ENCODE measurements around the gene ZNF660. TPM values are rescaled to one million over a fixed set of nuclear protein-coding genes. Genes with fewer than 3 reads are reported as not detected.

The ZNF660 gene
- 23.5 and 24.1 TPM in 2 replicates for total RNA-seq (2013; cell fraction: nucleolus; rRNA removed)
- 1.1 and 1.3 TPM in 2 replicates for total RNA-seq (2014; rRNA removed)
- 2.1 and 2.9 TPM in 2 replicates for total RNA-seq (2014; rRNA removed; fragmentation: Illumina TruSeq; extraction: Trizol)
- 2.4 and 2.9 TPM in 2 replicates for total RNA-seq (2021)
- polyA plus RNA-seq (2011; ENCODE audit: low read depth), result 0.76 TPM
- 1.7 and 3.2 TPM in 2 replicates for polyA plus RNA-seq (2011; rRNA removed)
- polyA plus RNA-seq (2011; cell fraction: cytosol; rRNA removed), result 0.69 and 0.75 TPM in 2 replicates
- 1.2 and 1.4 TPM in 2 replicates for polyA plus RNA-seq (2011; cell fraction: nucleus; rRNA removed)
- 1.4 and 1.5 TPM in 2 replicates for polyA plus RNA-seq (2012)
- 1.5 and 3.4 TPM in 2 replicates for polyA plus RNA-seq (2014; fragmentation: Illumina TruSeq; extraction: Trizol)
- polyA plus RNA-seq (2014; fragmentation: Nextera tagmentation; extraction: Ambion mirVana), result 1 to 10 TPM in 1 of 2 experiments, under 1 TPM in 1; 0.62 to 2.0 TPM
- polyA plus RNA-seq (2014; rRNA removed), result 0.77 and 1.5 TPM in 2 replicates
- polyA plus RNA-seq (2016; fragmentation: Nextera tagmentation; extraction: Ambion mirVana), result 1 to 10 TPM; 1.7 to 2.6 TPM
- 3.5 and 4.7 TPM in 2 replicates for polyA minus RNA-seq (2011; rRNA and poly(A)+ RNA removed)
- 1.2 and 1.6 TPM in 2 replicates for polyA minus RNA-seq (2011; cell fraction: cytosol; rRNA and poly(A)+ RNA removed)
- 2.4 and 3.8 TPM in 2 replicates for polyA minus RNA-seq (2011; cell fraction: nucleus; rRNA and poly(A)+ RNA removed)
- percentile 65 among the genes with signal in this experiment for Bru-seq, nascent RNA
- BruChase-seq, experiment 1, labeled RNA remaining after a 6-hour chase, result percentile 56 among the genes with signal in this experiment
- percentile 59 among the genes with signal in this experiment for BruChase-seq, experiment 2, labeled RNA remaining after a 2-hour chase
- long read RNA-seq, experiment 1, result 0 reads
- long read RNA-seq, experiment 2, full-length matches to known transcripts, result 5 of 8 reads
- long read RNA-seq, experiment 2, partial matches to known transcripts, result 1 of 8 reads
- long read RNA-seq, experiment 2, other reads (novel, unspliced or antisense), result 2 of 8 reads

DNA sequence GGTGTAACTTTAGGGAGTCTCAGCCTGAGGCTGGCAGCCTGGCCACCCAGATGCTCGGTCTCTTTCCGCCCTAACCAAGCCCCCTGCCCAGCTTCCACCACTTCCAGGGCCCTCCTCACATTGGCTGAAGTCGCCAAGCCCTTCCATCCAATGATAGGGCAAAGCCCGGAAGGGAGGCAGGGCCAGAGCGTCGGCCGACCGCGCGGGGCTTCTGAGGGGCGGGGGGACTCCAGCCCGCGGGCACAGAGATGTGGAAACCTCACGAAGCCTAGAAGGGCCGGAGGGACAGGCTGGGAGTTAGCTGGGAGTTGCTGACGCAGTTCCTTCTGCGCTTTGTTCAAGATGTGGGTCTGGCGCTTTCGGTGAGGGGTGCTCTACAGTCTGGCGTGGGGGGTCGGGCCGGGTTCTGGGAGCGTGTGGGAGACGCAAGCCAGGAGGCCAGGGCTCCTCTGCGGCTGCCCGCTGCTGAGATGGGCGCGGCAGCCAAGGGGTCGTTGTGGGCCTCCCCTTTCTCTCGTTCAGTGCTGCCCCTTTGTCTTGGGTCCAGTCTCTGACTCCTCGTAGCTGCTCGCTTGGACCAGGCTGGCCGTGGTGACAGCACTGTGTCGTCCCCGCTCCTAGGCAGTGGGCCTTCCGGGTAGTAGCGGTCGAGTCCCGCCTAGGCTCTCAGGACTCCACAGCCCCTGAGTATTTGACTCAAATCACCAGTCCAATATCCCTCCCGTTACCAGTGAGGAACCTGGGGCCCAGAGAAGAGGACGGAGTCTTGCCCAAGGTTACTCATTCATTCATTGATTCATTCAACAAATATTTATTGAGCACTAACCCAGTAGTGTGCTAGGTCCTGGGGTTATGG, at the start of gene ZNF660:
Gene ZNF660, plus strand, starts transcription at position 319 of the 856 bp plus-strand sequence. CDS start 9,230 bp downstream, outside the sequence.
- POLR2A ChIA-PET, result interaction anchor here (0.5 to 1.3 kb wide), 2 partner anchors 18 to 40 kb away, joined by 5 to 6 read pairs; partner anchors contain the start of gene ZNF197
- intact Hi-C loops (cut with micrococcal nuclease; ENCODE audit: unreplicated experiment), result no loop called here
- no peak for DNase-seq (ENCODE audit: low read depth, low spot score)
- TF ChIP-seq, protein P1, sequence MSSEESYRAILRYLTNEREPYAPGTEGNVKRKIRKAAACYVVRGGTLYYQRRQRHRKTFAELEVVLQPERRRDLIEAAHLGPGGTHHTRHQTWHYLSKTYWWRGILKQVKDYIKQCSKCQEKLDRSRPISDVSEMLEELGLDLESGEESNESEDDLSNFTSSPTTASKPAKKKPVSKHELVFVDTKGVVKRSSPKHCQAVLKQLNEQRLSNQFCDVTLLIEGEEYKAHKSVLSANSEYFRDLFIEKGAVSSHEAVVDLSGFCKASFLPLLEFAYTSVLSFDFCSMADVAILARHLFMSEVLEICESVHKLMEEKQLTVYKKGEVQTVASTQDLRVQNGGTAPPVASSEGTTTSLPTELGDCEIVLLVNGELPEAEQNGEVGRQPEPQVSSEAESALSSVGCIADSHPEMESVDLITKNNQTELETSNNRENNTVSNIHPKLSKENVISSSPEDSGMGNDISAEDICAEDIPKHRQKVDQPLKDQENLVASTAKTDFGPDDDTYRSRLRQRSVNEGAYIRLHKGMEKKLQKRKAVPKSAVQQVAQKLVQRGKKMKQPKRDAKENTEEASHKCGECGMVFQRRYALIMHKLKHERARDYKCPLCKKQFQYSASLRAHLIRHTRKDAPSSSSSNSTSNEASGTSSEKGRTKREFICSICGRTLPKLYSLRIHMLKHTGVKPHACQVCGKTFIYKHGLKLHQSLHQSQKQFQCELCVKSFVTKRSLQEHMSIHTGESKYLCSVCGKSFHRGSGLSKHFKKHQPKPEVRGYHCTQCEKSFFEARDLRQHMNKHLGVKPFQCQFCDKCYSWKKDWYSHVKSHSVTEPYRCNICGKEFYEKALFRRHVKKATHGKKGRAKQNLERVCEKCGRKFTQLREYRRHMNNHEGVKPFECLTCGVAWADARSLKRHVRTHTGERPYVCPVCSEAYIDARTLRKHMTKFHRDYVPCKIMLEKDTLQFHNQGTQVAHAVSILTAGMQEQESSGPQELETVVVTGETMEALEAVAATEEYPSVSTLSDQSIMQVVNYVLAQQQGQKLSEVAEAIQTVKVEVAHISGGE (CRISPR knock-in tag; IDR thresholded peaks at IDR 0.05), result no peak
- TF ChIP-seq TAF1 (IDR thresholded peaks at IDR 0.05; ENCODE audit: borderline replicate concordance, low read depth, low read length) (no peak), ZNF622 (IDR thresholded peaks at IDR 0.05) (no peak), EED (IDR thresholded peaks at IDR 0.05; ENCODE audit: low read depth) (no peak), RCOR1 (conservative IDR thresholded peaks at IDR 0.05; ENCODE audit: low read depth, low read length) (no peak), SREBF1 (IDR thresholded peaks at IDR 0.05; ENCODE audit: low read length) (no peak), TBL1XR1 (IDR thresholded peaks at IDR 0.05; ENCODE audit: low read depth, low read length) (no peak), RUNX3 (IDR thresholded peaks at IDR 0.05; ENCODE audit: low read length) (peak; percentile 14; the same call in 1 of the 2 replicates)
- TF ChIP-seq, protein P2, sequence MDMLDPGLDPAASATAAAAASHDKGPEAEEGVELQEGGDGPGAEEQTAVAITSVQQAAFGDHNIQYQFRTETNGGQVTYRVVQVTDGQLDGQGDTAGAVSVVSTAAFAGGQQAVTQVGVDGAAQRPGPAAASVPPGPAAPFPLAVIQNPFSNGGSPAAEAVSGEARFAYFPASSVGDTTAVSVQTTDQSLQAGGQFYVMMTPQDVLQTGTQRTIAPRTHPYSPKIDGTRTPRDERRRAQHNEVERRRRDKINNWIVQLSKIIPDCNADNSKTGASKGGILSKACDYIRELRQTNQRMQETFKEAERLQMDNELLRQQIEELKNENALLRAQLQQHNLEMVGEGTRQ (IDR thresholded peaks at IDR 0.05; ENCODE audit: borderline replicate concordance, low read depth, low read length), result no peak
- TF ChIP-seq, protein P3, sequence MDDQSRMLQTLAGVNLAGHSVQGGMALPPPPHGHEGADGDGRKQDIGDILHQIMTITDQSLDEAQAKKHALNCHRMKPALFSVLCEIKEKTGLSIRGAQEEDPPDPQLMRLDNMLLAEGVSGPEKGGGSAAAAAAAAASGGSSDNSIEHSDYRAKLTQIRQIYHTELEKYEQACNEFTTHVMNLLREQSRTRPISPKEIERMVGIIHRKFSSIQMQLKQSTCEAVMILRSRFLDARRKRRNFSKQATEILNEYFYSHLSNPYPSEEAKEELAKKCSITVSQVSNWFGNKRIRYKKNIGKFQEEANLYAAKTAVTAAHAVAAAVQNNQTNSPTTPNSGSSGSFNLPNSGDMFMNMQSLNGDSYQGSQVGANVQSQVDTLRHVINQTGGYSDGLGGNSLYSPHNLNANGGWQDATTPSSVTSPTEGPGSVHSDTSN (IDR thresholded peaks at IDR 0.05; ENCODE audit: insufficient replicate concordance, low read depth, low read length), result no peak
- TF ChIP-seq, protein P4, sequence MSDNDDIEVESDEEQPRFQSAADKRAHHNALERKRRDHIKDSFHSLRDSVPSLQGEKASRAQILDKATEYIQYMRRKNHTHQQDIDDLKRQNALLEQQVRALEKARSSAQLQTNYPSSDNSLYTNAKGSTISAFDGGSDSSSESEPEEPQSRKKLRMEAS (IDR thresholded peaks at IDR 0.05; ENCODE audit: low read depth, low read length), result 0 out of 2 replicates have a peak, but pooled peaks have one; percentile 58

More for the DNA sequence above, at the start of gene ZNF660:
- CTCF ChIA-PET, result interaction anchor here (0.9 to 1.1 kb wide), 2 partner anchors 76 to 88 kb away, joined by 3 to 8 read pairs; no protein-coding TSS in a partner anchor
- Histone ChIP-seq H3K9ac (ENCODE audit: control insufficient read depth, insufficient read depth, low read length) (peak within 1 kb of the TSS; percentile 62), H3K4me2 (ENCODE audit: control insufficient read depth, insufficient read depth) (peak within 1 kb of the TSS; percentile 4; the same call in 1 of the 2 replicates), H3K4me3 (peak within 1 kb of the TSS; percentile 12; the same call in 1 of the 2 replicates), H4K20me1 (ENCODE audit: control insufficient read depth, insufficient read depth) (no peaks in the 10 kb centered on the region), H3K79me2 (ENCODE audit: control insufficient read depth, insufficient read depth, low read length) (no peaks in the 10 kb centered on the region), H3K27ac (ENCODE audit: control insufficient read depth, insufficient read depth) (no peak within 1 kb of the TSS), H3K9me3 (replicated peaks; ENCODE audit: control insufficient read depth, insufficient read depth, low read length) (no peaks in the 10 kb centered on the region; the same call in 1 of the 3 replicates), H3K4me1 (ENCODE audit: control insufficient read depth, insufficient read depth, low read length) (no peaks in the 10 kb centered on the region), H2AFZ (ENCODE audit: control insufficient read depth, low read depth, low read length) (peak within 1 kb of the TSS; percentile 72), H3K27me3 (replicated peaks in 1 of 2; ENCODE audit: control insufficient read depth in 2 of 2, insufficient read depth in 2 of 2, low read length in 1 of 2) (peaks cover 0 to 2% of the 10 kb centered on the region in 2 experiments; a peak in 1 of 4 replicates), H3K36me3 (ENCODE audit: control insufficient read depth in 2 of 2, insufficient read depth in 2 of 2, low read length in 1 of 2) (no peaks in the 10 kb centered on the region)
- WGBS (ENCODE audit: insufficient coverage, insufficient replicate concordance, low lambda C conversion rate, missing lambda C conversion rate), result 15% methylated on average over 30 of the region's 41 CpGs
- FAIRE-seq (no peak), ATAC-seq (peak; percentile 94)
- in situ Hi-C loops (cut with MboI), result no loop called here
- TSS peak; percentile 82 for BruUV-seq (replicated peaks)
- SMC1A ChIA-PET (ENCODE audit: uncharacterized antibody, unreplicated experiment), result interaction anchor here (1.0 to 1.1 kb wide), 2 partner anchors 27 to 101 kb away, joined by 3 read pairs; no protein-coding TSS in a partner anchor
- RAD21 ChIA-PET (ENCODE audit: unreplicated experiment), result no interaction called here
